OCI-LY1 (cell line): ENCODE measurements around the gene ELOVL1.

ENCODE experiments used
- H2AFZ ChIP-seq: fragments of 200-600 bp; sonication (generic), shearing (Covaris generic); 2 replicates; pipeline ENCODE4 v1.6.0; 2014; ENCODE audit warnings: antibody characterized with exemption, mild to moderate bottlenecking, low read length
- H3F3A ChIP-seq: fragments of 200-600 bp; sonication (generic), shearing (Covaris generic); 2 replicates; pipeline ENCODE4 v1.6.0; 2014; ENCODE audit warnings: mild to moderate bottlenecking, antibody characterized with exemption, low read length, moderate library complexity; ENCODE audit not compliant: insufficient read depth
- H3K27ac ChIP-seq: fragments of 200-600 bp; sonication (generic); 2 replicates; pipeline ENCODE4 v1.5.1; 2014; ENCODE audit warnings: low read length, mixed run types, mild to moderate bottlenecking, low read depth; ENCODE audit not compliant: poor library complexity, severe bottlenecking
- H3K27me3 ChIP-seq: fragments of 200-600 bp; sonication (generic); 2 replicates; pipeline ENCODE4 v1.6.0; 2014; ENCODE audit warnings: antibody characterized with exemption, mild to moderate bottlenecking, low read length, moderate library complexity; ENCODE audit not compliant: insufficient read depth
- H3K36me3 ChIP-seq: fragments of 200-600 bp; sonication (generic); 2 replicates; pipeline ENCODE4 v1.6.1; 2014; ENCODE audit warnings: mild to moderate bottlenecking, antibody characterized with exemption, low read length, moderate library complexity, mixed read lengths; ENCODE audit not compliant: insufficient read depth
- H3K4me1 ChIP-seq: fragments of 200-600 bp; sonication (generic); 2 replicates; pipeline ENCODE4 v1.5.1; 2014; ENCODE audit warnings: mild to moderate bottlenecking, low read length, moderate library complexity; ENCODE audit not compliant: insufficient read depth, severe bottlenecking
- H3K4me2 ChIP-seq: fragments of 200-600 bp; sonication (generic), shearing (Covaris generic); 2 replicates; pipeline ENCODE4 v1.6.1; 2014; ENCODE audit warnings: low read length
- H3K4me3 ChIP-seq: fragments of 200-600 bp; sonication (generic); 2 replicates; pipeline ENCODE4 v1.5.1; 2014; ENCODE audit warnings: low read length, low read depth, mild to moderate bottlenecking, mixed read lengths; ENCODE audit not compliant: poor library complexity, severe bottlenecking
- H3K79me2 ChIP-seq: fragments of 200-600 bp; shearing (Covaris generic); 2 replicates; pipeline ENCODE4 v1.6.1; 2016; ENCODE audit warnings: mixed run types, low read length, mixed read lengths; ENCODE audit not compliant: insufficient read depth
- H3K9ac ChIP-seq: fragments of 200-600 bp; sonication (generic), shearing (Covaris generic); 2 replicates; pipeline ENCODE4 v1.6.1; 2014; ENCODE audit warnings: mild to moderate bottlenecking, low read length, mixed read lengths
- H3K9me2 ChIP-seq: fragments of 200-600 bp; sonication (generic), shearing (Covaris generic); 2 replicates; pipeline ENCODE4 v1.6.1; 2014; ENCODE audit warnings: low read depth, mild to moderate bottlenecking, low read length, mixed read lengths
- H3K9me3 ChIP-seq: fragments of 200-600 bp; shearing (Covaris generic); 2 replicates; pipeline ENCODE4 v1.6.1; 2014; ENCODE audit warnings: low read length, mixed read lengths
- H4K20me1 ChIP-seq: fragments of 200-600 bp; sonication (generic), shearing (Covaris generic); 2 replicates; pipeline ENCODE4 v1.6.0; 2016; ENCODE audit warnings: mild to moderate bottlenecking, low read length; ENCODE audit not compliant: insufficient read depth
- EZH2 ChIP-seq: fragments of 200-600 bp; sonication (generic), shearing (Covaris generic); IDR thresholded peaks from 2 replicates; pipeline ENCODE4 v1.8.0; 2017; ENCODE audit warnings: borderline replicate concordance, mixed run types, mild to moderate bottlenecking, antibody characterized with exemption, low read length, moderate library complexity, mixed read lengths
- TF ChIP-seq, protein P1 (sequence below): fragments of 200-600 bp; sonication (generic), shearing (Covaris generic); IDR thresholded peaks from 2 replicates; pipeline ENCODE4 v1.5.1; 2017; ENCODE audit warnings: mild to moderate bottlenecking, antibody characterized with exemption, low read length, moderate library complexity, mixed read lengths

The ELOVL1 gene

DNA sequence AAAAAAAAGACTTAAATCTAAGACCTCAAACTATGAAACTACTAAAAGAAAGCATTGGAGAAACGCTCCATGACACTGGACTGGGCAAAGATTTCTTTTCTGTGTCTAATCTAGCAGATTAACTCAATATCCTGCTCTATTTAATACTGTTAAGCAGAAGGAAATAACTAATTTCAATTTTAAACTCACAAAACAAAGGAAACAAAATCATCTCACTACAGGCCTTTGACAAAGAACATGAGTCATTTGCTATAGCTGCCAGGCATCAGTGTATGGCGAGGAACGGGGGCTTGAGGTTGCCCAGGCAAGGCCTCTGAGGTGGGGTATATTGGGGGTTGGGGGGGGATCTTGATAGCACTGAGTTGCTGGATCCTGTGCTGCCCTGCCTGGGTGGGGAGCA lies 42.8 kb upstream of the ELOVL1 start:
- H3K79me2 ChIP-seq: no peaks in the 10 kb centered on the region
- H3K9ac ChIP-seq: no peak overlapping the region
- no peak overlapping the region for H2AFZ ChIP-seq
- TF ChIP-seq EZH2: no peak
- TF ChIP-seq, protein P1, sequence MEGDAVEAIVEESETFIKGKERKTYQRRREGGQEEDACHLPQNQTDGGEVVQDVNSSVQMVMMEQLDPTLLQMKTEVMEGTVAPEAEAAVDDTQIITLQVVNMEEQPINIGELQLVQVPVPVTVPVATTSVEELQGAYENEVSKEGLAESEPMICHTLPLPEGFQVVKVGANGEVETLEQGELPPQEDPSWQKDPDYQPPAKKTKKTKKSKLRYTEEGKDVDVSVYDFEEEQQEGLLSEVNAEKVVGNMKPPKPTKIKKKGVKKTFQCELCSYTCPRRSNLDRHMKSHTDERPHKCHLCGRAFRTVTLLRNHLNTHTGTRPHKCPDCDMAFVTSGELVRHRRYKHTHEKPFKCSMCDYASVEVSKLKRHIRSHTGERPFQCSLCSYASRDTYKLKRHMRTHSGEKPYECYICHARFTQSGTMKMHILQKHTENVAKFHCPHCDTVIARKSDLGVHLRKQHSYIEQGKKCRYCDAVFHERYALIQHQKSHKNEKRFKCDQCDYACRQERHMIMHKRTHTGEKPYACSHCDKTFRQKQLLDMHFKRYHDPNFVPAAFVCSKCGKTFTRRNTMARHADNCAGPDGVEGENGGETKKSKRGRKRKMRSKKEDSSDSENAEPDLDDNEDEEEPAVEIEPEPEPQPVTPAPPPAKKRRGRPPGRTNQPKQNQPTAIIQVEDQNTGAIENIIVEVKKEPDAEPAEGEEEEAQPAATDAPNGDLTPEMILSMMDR: no peak
- H3K4me2 ChIP-seq: no peak overlapping the region
- H4K20me1 ChIP-seq: no peaks in the 10 kb centered on the region
- H3K9me3 ChIP-seq: no peaks in the 10 kb centered on the region
- no peak overlapping the region for H3K4me3 ChIP-seq
- no peaks in the 10 kb centered on the region for H3K27me3 ChIP-seq
- no peaks in the 10 kb centered on the region for H3K9me2 ChIP-seq
- no peak overlapping the region for H3K27ac ChIP-seq
- peaks cover 28% of the 10 kb centered on the region for H3K36me3 ChIP-seq
- no peaks in the 10 kb centered on the region for H3F3A ChIP-seq
- no peaks in the 10 kb centered on the region for H3K4me1 ChIP-seq

DNA sequence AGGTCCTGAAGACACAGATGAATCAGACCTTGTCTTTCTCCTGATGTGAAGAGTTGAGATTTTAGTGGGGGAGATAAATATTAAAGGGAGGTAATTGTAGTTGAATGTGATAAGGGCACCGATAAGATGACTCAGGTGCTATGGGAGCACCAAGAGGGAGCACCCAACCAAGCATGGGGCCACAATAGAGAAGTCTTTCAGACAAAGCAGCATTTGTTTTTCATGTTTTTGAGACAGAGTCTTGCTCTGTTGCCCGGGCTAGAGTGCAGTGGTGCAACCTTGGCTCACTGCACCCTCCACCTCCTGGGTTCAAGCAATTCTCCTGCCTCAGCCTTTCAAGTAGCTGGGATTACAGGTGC lies 38.0 kb upstream of the ELOVL1 start:
- Histone ChIP-seq H3K9ac (no peak overlapping the region), H3F3A (no peaks in the 10 kb centered on the region), H3K4me1 (no peaks in the 10 kb centered on the region), H3K4me2 (no peak overlapping the region), H3K4me3 (no peak overlapping the region), H4K20me1 (no peaks in the 10 kb centered on the region), H3K27ac (no peak overlapping the region), H3K9me2 (no peaks in the 10 kb centered on the region), H3K36me3 (peaks cover 49% of the 10 kb centered on the region), H2AFZ (no peak overlapping the region), H3K79me2 (no peaks in the 10 kb centered on the region), H3K27me3 (no peaks in the 10 kb centered on the region), H3K9me3 (no peaks in the 10 kb centered on the region)
- TF ChIP-seq EZH2: no peak
- TF ChIP-seq, protein P1: no peak

DNA sequence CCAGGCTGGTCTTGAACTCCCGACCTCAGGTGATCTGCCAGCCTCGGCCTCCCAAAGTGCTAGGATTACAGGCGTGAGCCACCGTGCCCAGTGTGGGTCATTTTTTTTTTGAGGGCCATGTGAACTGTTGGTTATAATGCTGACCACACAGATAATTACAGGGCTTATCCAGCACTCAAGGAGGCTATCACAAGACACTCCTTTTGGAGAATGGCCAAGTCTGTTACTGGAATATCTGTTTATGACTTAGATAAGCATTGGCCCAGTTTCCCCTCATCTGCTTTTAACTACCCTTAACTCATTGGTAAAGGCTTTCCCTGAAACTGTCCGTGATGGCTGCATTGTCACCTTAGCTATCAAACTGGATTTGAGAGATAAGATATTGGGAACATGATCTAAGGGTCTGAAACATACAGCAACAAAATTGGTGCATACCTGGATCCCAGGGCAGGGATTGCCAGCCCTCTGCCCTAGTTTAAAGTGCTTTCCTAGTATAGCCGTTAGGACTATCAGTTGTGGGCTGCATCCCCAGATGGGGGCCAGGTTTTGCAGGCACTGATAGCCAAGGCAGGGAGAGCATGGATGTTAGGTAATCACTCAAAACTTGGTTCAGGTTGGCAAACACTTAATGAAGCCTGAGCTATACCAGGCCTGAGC lies 37.5 kb upstream of the ELOVL1 start:
- H3K4me3 ChIP-seq: no peak overlapping the region
- H3K9me3 ChIP-seq: no peaks in the 10 kb centered on the region
- peaks cover 49% of the 10 kb centered on the region for H3K36me3 ChIP-seq
- H3K9ac ChIP-seq: no peak overlapping the region
- no peak overlapping the region for H3K4me2 ChIP-seq
- no peak overlapping the region for H3K27ac ChIP-seq
- no peak overlapping the region for H2AFZ ChIP-seq
- no peaks in the 10 kb centered on the region for H3K9me2 ChIP-seq
- no peaks in the 10 kb centered on the region for H3K4me1 ChIP-seq
- no peaks in the 10 kb centered on the region for H3F3A ChIP-seq
- no peaks in the 10 kb centered on the region for H3K27me3 ChIP-seq
- no peaks in the 10 kb centered on the region for H4K20me1 ChIP-seq
- H3K79me2 ChIP-seq: no peaks in the 10 kb centered on the region
- TF ChIP-seq, protein P1: no peak
- TF ChIP-seq EZH2: no peak
